Natural killer cell treated with Interleukin-12 subunit alpha and Interleukin-12 subunit beta and Interleukin-15 and Interleukin-18, amount 100 ng/mL, for 72 hours (primary cell): ENCODE results near the gene F10. TPM values are rescaled to one million over a fixed set of nuclear protein-coding genes. Genes with fewer than 3 reads are reported as not detected.
"Not testable (repeated sequence)": the region's sequence is repeated elsewhere in the genome, so short reads cannot be mapped to it uniquely, and the experiment has no call there.

Experiments used
- ATAC-seq, 2 donors: fragments of 150-1000 bp; cut with Tn5 transposase in 1 of 2; sonication (Bioruptor Pico), chemical (Tn5 transposase) in 1 of 2; 2 replicates each; pipeline ENCODE4 v1.10.0; 2021
- DNase-seq: peaks from one replicate; pipeline ENCODE4 v3.0.0; 2022; ENCODE audit warnings: low spot score
- H3K27ac Mint-ChIP-seq, 2 donors: 1 replicate in 1 of 2; 2 replicates in 1 of 2; pipeline ENCODE4 v1.8.0; 2022; ENCODE audit warnings: mixed read lengths in 2 of 2, mild to moderate bottlenecking in 1 of 2, moderate library complexity in 1 of 2
- H3K27me3 Mint-ChIP-seq, 2 donors: 1 replicate in 1 of 2; 2 replicates in 1 of 2; pipeline ENCODE4 v1.8.0; 2022; ENCODE audit warnings: mixed read lengths in 2 of 2
- H3K36me3 Mint-ChIP-seq: one replicate; pipeline ENCODE4 v1.8.0; 2022; ENCODE audit warnings: mixed read lengths
- H3K4me1 Mint-ChIP-seq, 2 donors: 1 replicate in 1 of 2; 2 replicates in 1 of 2; pipeline ENCODE4 v1.8.0; 2022; ENCODE audit warnings: low read depth in 2 of 2, mixed read lengths in 2 of 2, mild to moderate bottlenecking in 1 of 2
- H3K4me3 Mint-ChIP-seq: one replicate; pipeline ENCODE4 v1.8.0; 2022; ENCODE audit warnings: mixed read lengths
- H3K9me3 Mint-ChIP-seq: 2 replicates; pipeline ENCODE4 v1.8.0; 2022; ENCODE audit warnings: mixed read lengths
- total RNA-seq, 2 donors: library from RNA; stranded (reverse); gene quantifications; one replicate each; pipeline ENCODE4 v1.2.3, GENCODE V29; 2022

F10 gene
- total RNA-seq, 2 donors from 2014 or later: not detected

DNA sequence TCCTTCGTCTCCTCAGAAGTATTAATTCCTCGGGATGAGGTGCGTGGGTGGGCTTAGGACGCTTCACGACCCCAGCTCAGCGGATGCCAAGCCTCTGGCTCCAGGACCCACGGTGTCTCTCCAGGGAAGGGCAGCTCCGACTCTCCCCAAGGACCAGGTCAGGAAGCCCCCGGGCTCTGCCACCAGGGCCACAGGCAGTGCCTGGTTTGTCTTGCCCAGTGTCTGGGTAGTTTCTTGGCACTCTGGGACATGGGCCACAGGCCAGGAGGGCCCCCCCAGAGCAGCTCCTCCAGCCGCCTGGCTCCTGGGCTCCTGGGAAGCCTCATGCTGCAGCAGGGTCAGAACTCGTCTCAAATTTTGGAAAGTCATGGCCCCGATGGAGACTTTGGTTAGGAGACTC, 38.4 kb downstream of the F10 start:
- Mint-ChIP-seq H3K27me3 (no peaks in the 10 kb centered on the region), H3K4me3 (peak overlapping the region; percentile 66), H3K27ac (no peak overlapping the region), H3K36me3 (no peaks in the 10 kb centered on the region), H3K4me1 (peaks cover 20 to 29% of the 10 kb centered on the region in 2 donors), H3K9me3 (no peaks in the 10 kb centered on the region)
- no peak for DNase-seq
- no peak for ATAC-seq

DNA sequence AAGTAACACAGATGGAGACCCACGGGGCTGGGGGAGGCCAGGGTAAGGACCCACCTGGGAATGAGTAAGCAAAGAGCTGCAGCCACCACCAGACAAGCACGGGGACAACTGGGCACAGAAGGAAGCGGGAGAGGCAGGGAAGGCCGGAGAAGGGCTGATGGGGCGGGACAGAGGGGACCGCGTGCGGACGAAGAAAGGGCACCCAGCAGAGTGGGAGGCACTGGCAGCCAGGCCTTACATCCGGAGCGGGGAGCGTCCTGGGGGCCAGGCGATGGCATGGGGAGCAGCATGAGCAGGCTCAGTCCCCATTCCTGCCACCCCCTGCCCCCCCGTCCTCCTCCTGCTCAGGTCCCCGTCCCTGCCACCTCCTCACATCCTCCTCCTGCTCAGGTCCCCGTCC, 38.8 kb downstream of the F10 start:
- peak overlapping the region; percentile 66 for H3K4me3 Mint-ChIP-seq
- ATAC-seq (no peak), DNase-seq (no peak)
- H3K9me3 Mint-ChIP-seq: no peaks in the 10 kb centered on the region
- peaks cover 24 to 34% of the 10 kb centered on the region in 2 donors for H3K4me1 Mint-ChIP-seq
- no peak overlapping the region for H3K27ac Mint-ChIP-seq
- H3K27me3 Mint-ChIP-seq: no peaks in the 10 kb centered on the region
- H3K36me3 Mint-ChIP-seq: no peaks in the 10 kb centered on the region

DNA sequence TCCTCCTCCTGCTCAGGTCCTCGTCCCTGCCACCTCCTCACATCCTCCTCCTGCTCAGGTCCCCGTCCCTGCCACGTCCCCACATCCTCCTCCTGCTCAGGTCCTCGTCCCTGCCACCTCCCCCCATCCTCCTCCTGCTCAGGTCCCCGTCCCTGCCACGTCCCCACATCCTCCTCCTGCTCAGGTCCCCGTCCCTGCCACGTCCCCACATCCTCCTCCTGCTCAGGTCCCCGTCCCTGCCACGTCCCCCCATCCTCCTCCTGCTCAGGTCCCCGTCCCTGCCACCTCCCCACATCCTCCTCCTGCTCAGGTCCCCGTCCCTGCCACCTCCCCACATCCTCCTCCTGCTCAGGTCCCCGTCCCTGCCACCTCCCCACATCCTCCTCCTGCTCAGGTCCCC, 39.4 kb downstream of the F10 start:
- H3K27me3 Mint-ChIP-seq, H3K27ac Mint-ChIP-seq, DNase-seq, H3K4me3 Mint-ChIP-seq, H3K9me3 Mint-ChIP-seq, H3K36me3 Mint-ChIP-seq, ATAC-seq: not testable (repeated sequence)
- H3K4me1 Mint-ChIP-seq: peaks cover 26 to 37% of the 10 kb centered on the region in 2 donors

DNA sequence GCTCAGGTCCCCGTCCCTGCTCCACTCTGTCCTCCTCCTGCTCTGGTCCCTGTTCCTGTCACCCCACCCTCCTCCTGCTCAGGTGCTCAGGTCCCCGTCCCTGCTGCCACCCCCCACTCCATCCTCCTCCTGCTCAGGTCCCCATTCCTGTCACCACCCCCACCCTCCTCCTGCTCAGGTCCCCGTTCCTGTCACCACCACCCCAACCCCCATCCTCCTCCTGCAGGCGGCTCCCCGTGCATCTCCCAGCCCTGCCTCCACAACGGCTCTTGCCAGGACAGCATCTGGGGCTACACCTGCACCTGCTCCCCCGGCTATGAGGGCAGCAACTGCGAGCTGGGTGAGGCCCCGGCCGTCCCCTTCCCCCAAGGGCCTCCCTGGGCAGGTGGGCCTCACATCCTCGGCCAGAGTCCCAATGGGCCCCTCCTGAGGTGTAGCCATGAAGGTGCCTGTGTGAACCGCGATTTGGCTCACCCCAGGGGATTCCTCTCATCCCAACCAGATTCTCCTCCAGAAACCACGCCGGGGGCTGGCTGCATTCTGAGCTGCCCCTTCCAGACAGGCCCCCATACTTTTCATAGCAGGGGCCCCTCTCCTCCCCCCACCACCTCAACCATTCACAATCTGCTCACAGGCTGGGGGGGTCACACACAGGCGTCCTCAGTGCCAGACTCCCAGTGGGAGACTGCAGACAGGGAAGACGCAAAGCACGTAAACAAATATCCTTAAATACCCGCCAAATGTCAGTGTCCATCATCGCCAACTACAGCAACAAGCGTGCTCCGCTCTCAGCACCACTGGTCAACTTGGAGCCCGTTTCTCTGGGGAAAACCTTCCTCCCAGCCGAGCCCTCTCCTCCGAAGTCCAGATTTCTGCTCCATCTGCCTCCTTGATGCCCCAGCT, 40.4 kb downstream of the F10 start:
- Mint-ChIP-seq H3K27ac (peak overlapping the region; percentile 21 to 37), H3K9me3 (no peaks in the 10 kb centered on the region), H3K36me3 (peaks cover 4% of the 10 kb centered on the region), H3K4me1 (peaks cover 26 to 34% of the 10 kb centered on the region in 2 donors), H3K27me3 (no peaks in the 10 kb centered on the region), H3K4me3 (peak overlapping the region; percentile 36)
- peak; percentile 22 to 46 for ATAC-seq
- no peak for DNase-seq

DNA sequence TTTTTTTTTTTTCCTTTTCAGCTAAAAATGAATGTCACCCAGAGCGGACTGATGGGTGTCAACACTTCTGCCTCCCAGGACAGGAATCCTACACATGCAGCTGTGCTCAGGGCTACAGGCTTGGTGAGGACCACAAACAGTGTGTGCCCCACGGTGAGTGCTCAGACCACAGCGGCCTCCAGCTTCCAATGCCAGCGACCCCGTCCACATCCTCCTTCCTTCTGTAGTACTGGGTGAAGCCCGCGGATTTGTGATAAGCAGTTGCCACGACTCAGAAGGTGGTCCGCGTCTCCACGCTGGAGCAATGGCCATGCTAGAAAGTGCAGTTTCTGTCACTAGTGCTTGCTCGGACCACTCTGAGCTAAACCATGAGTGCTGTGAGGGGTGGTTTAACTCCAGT, 41.9 kb downstream of the F10 start:
- H3K27ac Mint-ChIP-seq: no peak overlapping the region
- H3K4me1 Mint-ChIP-seq: peaks cover 26 to 40% of the 10 kb centered on the region in 2 donors
- DNase-seq: no peak

DNA sequence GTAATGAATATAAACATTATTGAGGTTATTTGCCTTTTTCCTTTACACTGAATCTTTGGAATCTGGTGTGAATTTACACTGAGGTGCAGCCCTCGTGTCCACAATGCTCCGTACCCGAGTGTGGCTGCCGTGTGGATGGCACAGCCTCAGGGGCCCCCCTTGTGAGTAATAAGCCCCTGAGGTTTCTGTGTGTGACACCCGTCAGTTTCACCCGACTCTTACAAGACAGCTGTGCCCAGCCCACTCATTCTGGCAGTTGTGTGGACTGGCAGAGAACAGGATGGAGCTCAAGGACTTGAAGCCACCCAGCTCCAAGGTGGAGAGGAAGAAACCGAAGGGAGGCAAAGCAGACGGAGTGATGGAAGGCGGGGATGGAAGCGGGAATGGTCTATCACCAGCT, 43.7 kb downstream of the F10 start:
- Mint-ChIP-seq H3K4me1 (peaks cover 18 to 50% of the 10 kb centered on the region in 2 donors), H3K36me3 (peaks cover 16% of the 10 kb centered on the region), H3K27me3 (no peaks in the 10 kb centered on the region), H3K27ac (no peak overlapping the region), H3K4me3 (no peak overlapping the region), H3K9me3 (no peaks in the 10 kb centered on the region)
- ATAC-seq (peak; percentile 62 to 78), DNase-seq (no peak)

More for the DNA sequence above, 41.9 kb downstream of the F10 start:
- Mint-ChIP-seq H3K27me3 (no peaks in the 10 kb centered on the region), H3K36me3 (peaks cover 12% of the 10 kb centered on the region), H3K9me3 (no peaks in the 10 kb centered on the region), H3K4me3 (no peak overlapping the region)
- ATAC-seq: no peak

DNA sequence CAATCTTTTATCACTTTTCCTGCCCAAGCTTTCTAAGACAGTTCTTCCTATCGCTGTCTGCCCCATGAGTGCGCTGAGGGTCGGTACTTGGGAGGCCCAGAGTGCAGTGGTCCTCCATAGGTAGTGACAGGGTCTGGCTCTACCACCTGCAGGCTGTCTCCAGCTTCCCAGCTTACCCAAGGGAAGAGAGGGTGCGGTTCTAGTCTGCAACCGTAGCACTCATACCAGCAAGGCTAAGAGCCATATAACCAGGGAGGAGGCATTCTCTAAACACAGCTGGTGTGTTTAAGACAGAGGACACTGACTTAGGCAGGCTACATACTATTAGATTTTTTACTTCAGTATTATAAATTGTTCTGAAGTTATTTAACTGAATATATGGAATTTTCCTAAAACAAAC, 44.1 kb downstream of the F10 start:
- DNase-seq (no peak), ATAC-seq (no peak)
- no peak overlapping the region for H3K4me3 Mint-ChIP-seq
- H3K27ac Mint-ChIP-seq: no peak overlapping the region
- H3K4me1 Mint-ChIP-seq: peaks cover 16 to 53% of the 10 kb centered on the region in 2 donors
- no peaks in the 10 kb centered on the region for H3K27me3 Mint-ChIP-seq
- H3K9me3 Mint-ChIP-seq: no peaks in the 10 kb centered on the region
- H3K36me3 Mint-ChIP-seq: peaks cover 16% of the 10 kb centered on the region

DNA sequence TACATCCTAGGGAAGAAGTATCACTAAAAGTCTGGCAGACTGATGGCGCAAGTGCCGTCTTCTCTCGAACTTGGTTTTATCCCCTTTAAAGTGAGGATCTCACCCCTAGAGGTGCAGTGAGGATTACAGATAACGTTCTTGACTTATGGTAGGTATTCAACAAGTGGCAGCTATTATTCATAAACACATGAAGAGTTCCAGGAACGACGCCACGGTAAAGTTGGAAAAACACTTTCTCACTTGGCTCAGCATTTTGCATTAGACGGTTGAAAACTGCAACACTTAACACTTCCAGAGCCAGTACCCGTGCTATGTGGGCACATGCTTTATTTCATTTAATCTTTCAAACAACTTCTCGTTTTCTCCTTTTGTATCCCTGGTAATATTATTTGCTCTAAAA, 44.6 kb downstream of the F10 start:
- no peak overlapping the region for H3K4me3 Mint-ChIP-seq

DNA sequence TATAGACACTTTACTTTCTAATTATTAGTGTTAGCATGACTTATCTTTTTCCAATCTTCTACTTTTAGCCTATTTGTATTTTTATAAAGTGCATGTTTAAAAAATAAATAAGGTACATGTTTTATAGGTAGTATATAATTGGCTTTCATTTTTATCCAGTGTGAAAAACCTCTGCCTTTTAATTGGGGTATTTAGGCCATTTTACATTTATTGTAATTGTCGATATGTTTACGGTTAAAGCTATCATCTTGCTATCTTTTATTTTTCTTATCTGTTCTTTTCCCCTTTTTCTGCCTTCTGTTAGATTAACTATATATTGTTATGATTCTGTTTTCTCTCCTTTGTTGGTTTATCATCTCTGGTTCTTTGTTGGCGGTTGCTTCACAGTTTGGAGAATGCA, 45.0 kb downstream of the F10 start:
- Mint-ChIP-seq H3K27me3 (no peaks in the 10 kb centered on the region), H3K36me3 (peaks cover 16% of the 10 kb centered on the region), H3K27ac (no peak overlapping the region), H3K9me3 (no peaks in the 10 kb centered on the region), H3K4me3 (no peak overlapping the region), H3K4me1 (peaks cover 16 to 53% of the 10 kb centered on the region in 2 donors)
- DNase-seq (no peak), ATAC-seq (no peak)

More for the DNA sequence above, 44.6 kb downstream of the F10 start:
- no peaks in the 10 kb centered on the region for H3K27me3 Mint-ChIP-seq
- no peaks in the 10 kb centered on the region for H3K9me3 Mint-ChIP-seq
- peaks cover 16 to 53% of the 10 kb centered on the region in 2 donors for H3K4me1 Mint-ChIP-seq
- H3K36me3 Mint-ChIP-seq: peaks cover 16% of the 10 kb centered on the region
- DNase-seq: no peak
- ATAC-seq: no peak
- no peak overlapping the region for H3K27ac Mint-ChIP-seq

DNA sequence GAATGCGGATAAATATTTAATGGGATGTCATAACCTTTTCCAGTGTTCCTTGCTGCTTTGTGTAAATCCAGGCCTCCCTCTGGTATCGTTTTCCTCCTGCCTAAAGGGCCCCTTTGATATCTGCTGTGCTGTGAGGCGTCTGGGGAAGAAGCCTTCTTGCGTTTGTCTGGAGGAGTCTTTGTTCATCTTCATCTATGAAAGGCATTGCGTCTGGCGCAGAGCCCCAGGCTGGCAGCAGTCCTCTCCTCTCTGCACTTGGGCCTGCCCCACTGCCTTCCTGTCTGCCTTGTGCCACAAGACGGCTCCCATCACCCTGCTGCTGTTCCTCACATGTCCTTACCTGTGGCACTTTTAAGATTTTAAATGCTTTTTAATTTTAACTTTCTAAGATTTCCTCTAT, 45.6 kb downstream of the F10 start:
- Mint-ChIP-seq H3K27ac (peak overlapping the region in 1 of 2 donors; percentile 10), H3K4me3 (no peak overlapping the region), H3K9me3 (no peaks in the 10 kb centered on the region), H3K27me3 (no peaks in the 10 kb centered on the region), H3K4me1 (peaks cover 13 to 54% of the 10 kb centered on the region in 2 donors), H3K36me3 (peaks cover 16% of the 10 kb centered on the region)
- ATAC-seq (no peak), DNase-seq (no peak)

DNA sequence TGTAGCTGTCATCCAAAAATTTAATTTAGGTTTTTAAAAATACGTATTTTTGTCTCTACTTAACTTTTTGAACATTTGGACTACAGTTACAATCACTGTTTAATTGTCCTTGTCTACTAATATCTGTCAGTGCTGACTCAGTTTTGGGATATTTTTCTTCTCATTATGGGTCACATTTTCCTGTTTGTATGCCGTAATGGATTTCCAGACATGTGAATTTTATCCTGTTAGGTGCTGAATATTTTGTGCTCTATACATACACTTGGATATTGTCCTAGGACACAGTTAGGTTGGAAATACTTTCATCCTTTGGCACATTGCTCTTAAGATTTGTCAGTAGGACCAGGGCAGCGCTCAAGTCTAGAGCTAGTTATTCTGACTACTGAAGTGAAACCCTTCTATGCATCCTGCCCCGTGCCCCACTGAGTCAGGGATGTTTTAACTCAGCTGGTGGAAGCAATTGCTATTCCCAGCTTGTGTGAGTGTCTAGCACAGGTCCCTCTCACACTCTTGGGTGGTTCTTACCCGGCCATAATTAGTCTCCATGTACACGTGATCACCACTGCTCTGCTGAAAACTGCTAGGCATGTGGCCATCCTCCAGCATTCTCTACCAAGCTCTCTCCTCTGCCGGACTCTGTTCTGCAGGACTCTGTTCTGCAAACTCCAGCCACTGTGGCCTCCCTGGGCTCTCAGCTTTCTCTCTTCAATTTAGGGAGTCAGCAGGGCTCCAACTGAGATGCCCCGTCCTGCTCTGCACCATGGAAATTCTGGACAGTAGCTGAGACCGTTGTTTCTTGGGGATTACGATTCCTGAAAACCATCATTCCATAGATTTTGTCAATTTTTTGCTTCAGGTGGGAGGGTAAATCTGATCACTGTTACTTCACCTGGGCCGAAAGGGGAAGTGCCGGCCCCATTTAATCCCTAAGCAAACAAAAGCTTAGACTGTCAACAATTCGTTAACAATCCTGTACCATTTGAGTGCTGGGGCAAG, 47.0 kb downstream of the F10 start:
- H3K27me3 Mint-ChIP-seq: no peaks in the 10 kb centered on the region

DNA sequence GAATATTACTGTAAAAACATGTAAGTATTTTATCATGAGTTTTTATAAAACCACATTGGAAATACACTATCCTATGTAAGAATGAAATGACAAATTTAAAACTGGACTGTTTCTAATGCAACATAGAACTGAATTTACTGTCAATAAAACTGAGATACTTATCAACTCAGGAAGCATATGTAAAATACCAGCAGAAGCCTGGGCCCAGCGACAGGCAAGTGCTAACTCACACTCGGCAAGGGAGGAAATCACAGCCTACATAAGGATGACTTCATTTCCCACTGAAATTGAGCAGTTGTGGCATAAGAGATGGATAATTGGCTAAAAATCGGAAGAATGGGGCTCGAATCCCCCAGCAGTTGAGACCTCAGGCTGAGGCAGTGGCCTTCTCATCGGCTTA, 47.9 kb downstream of the F10 start:
- no peaks in the 10 kb centered on the region for H3K27me3 Mint-ChIP-seq
- no peaks in the 10 kb centered on the region for H3K9me3 Mint-ChIP-seq
- peaks cover 16% of the 10 kb centered on the region for H3K36me3 Mint-ChIP-seq
- ATAC-seq (no peak), DNase-seq (no peak)
- H3K27ac Mint-ChIP-seq: no peak overlapping the region
- H3K4me3 Mint-ChIP-seq: no peak overlapping the region
- H3K4me1 Mint-ChIP-seq: peaks cover 14 to 52% of the 10 kb centered on the region in 2 donors

More for the DNA sequence above, 47.0 kb downstream of the F10 start:
- Mint-ChIP-seq H3K27ac (no peak overlapping the region), H3K36me3 (peaks cover 16% of the 10 kb centered on the region), H3K4me1 (peaks cover 9 to 53% of the 10 kb centered on the region in 2 donors), H3K9me3 (no peaks in the 10 kb centered on the region), H3K4me3 (no peak overlapping the region)
- no peak for DNase-seq
- no peak for ATAC-seq

DNA sequence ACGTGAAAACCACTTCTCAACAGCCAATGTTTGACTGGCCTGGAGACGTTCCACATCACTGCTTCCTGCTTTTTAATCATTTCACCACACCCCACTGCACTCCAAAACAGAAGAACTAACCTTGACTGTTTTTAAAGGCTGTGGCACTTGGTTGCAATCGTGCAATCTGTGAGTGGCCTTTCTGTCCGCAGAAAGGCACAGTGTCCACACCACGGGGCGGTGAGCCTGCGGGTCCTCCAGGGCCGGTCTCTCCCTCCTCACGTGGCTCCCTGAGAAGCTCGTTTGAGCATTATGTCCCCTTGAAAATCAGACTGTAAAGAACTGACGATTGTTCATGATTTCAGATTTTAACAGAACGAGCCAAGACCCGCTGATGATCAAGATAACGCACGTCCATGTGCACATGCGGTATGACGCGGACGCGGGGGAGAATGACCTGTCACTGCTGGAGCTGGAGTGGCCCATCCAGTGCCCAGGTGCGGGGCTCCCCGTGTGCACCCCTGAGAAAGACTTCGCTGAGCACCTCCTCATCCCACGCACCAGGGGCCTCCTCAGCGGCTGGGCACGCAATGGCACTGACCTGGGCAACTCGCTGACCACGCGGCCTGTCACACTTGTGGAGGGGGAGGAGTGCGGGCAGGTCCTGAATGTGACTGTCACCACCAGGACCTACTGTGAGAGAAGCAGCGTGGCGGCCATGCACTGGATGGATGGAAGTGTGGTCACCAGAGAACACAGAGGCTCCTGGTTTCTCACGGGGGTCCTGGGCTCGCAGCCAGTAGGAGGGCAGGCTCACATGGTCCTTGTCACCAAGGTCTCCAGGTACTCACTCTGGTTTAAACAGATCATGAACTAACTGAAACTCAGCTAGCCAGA, 48.9 kb downstream of the F10 start:
- H3K36me3 Mint-ChIP-seq: peaks cover 21% of the 10 kb centered on the region
- H3K27ac Mint-ChIP-seq: no peak overlapping the region
- no peaks in the 10 kb centered on the region for H3K9me3 Mint-ChIP-seq
- H3K27me3 Mint-ChIP-seq: no peaks in the 10 kb centered on the region
- H3K4me3 Mint-ChIP-seq: no peak overlapping the region
- peaks cover 14 to 50% of the 10 kb centered on the region in 2 donors for H3K4me1 Mint-ChIP-seq
- ATAC-seq (no peak), DNase-seq (no peak)
